Left hindlimb (tissue), 1 donor: ENCODE results near the gene ATXN7L2.

Source experiments
- DNase-seq: peaks from one replicate; pipeline ENCODE4 v3.0.0-alpha.2; 2018

Gene ATXN7L2

DNA sequence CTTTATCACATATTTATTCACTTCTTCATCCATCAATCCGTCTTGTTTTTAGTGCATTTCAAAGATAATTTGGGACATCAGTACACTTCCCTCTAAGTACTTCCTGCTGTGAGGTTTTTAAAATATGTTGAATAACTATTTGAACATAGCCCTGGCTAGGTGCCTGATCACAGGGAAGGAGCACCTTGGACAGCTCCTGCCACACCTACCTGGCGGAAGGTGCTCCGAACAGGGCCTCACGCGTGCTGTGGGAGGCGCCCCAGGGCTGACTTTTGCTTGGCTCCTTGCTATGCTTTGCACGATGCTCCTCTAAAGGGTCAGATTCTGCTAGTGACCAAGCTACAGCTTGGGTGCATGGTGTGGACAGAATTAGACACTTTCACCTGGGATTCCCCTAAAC is 4.9 kb upstream of the ATXN7L2 start:
- DNase-seq, result no peak

DNA sequence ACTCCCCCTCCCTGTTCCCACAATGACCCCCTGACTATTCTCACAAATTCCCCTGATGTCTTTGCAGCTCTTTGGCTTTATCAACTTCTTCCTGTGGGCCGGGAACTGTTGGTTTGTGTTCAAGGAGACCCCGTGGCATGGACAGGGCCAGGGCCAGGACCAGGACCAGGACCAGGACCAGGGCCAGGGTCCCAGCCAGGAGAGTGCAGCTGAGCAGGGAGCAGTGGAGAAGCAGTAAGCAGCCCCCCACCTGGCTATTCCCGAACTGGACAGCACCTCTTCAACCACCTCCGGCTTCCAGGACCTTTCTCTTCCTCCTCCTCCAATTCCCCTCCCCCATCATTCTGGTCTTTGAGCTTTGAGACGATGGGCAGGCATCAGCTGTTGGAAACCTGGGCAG is 4.4 kb upstream of the ATXN7L2 start:
- DNase-seq, result no peak

DNA sequence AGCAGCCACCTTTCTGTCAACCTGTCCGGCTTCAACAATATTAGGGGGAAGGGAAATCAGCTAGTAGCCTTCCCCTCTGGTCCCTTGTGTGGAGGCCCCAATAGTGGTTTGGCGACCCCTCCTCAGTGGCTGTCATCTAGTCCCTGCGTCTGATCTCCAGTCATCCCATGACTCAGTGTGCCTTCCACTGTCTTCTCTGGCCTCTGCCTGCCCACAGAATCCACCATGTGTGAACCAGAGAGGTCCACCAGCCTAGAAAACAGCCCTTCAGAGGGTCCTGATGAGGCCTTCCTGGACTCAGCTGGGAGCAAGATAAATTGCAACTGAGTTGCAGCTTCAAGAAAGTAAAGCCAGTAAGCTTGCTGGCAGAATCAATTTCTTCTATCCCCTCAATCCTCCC is 3.8 kb upstream of the ATXN7L2 start:
- no peak for DNase-seq

DNA sequence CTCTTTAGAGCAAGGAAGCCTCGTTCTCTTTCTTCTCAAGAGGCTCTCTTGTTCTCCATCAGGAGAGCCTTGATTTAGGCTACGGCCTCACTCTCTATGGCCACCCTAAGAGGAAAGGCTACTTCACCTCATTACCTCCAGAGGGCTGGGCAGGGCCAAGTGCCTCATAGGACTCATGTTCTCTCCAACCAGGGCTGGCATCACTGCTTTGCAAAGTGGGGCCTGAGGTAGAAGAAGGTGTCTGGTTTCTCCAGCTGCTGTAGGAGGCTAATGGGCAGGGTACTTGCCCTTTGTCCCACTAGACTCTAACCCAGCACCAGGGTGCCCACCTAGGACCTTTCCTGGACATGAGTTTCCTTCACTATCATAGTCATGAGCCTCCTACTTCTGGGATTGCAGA is 2.1 kb upstream of the ATXN7L2 start:
- no peak for DNase-seq

DNA sequence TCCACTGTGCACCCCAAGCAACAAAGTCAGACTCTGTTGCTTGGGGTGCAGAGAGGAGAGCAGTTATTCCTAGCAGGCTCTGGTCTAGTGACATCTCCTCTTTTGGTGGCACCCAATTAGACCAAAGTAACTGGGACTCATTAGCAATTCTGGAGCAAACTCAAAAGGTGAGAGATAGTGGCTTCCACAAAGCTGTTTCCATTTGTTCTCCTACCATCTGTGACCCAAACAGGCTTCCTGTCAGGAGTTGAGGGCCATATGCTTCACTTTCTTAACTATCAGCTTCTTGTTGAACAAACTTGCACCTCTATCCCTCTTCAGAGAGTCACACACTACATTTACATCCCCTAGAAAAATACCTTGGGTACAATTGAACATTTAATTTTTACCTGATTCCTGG is 1.5 kb upstream of the ATXN7L2 start:
- DNase-seq, result no peak

DNA sequence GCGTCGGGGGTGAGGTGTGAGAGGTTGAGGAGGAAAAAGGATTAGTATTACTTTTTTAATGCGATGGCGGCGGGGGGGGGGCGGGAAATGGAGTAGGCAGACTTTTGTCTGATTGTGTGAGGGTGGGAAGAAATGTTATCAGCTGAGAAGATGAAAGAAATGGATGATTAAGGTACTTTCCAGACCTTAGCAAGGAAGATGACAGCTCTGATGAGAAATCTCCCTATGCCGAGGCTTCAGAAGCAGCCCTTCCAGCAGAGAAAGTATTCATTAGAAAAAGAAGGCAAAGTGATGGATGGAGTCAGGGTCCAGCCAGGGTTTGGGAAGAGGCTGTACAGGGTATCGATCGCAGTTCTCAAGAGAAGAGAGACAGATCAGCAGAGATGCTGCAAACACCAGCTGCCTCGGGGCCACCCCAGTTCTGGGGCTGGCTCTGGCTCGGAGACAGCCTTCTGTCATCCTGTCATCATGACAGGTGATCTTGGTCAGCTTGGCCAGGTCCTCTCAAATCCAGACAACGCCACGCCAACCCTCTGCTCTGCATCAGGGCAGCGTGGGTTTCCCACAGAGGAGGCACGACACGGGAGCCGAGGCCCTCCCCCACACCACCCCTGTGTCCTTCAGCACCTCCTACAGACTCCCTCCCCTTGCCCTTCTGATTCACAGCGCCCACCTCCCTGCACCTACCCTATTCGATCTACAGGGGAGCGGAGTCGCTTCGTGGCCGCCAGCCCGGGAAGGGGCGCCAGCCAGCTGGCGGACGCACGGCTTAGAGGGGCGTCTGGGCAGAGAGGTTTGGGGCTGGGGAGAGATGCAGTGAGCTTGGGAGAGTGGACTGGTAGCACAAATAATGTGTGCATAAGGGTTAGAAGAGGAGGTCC is 674 bp upstream of the ATXN7L2 start:
- no peak for DNase-seq

DNA sequence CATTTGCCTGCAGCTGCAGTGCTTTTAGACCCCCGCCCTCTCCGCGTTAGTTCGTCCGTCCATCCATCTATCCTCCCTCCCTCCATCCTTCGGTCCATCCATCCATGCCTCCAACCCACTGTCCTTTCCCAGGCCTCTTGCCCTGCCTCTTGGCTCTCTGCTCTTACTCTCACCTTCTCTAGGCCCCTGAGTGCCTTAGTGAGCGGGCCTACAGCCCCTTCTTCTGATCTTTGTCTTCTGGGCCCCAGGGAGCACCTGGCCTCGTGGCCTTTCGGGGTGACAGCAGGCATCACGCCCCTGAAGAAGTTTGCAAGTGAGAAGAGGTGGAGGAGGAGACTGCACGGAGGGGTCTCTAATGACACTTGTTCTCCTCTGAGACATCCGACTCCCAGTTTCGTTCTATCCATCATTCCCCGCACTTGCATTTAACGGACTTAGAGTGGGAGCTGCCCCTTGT is 842 bp downstream of the ATXN7L2 start:
- DNase-seq, result no peak

DNA sequence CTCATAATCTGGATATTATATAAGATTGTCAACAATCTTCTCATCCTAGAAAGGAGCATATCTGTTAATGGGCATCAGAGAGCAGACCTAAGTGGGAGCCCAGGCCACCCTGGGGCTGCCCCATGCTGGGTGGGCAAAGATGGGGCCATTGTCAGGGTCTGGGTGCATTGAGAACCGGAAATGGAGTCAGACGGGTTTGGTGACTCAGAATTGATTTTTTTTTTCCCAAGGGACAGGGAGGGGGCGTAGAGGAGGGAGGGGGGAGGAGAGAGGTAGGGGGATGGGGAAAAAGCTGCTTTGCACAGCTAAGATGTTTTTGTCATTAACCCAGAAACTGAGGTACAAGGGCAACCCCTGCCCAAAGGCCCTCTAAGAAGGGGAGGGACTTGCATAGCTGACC is 1.3 kb downstream of the ATXN7L2 start:
- DNase-seq, result peak; percentile 11

DNA sequence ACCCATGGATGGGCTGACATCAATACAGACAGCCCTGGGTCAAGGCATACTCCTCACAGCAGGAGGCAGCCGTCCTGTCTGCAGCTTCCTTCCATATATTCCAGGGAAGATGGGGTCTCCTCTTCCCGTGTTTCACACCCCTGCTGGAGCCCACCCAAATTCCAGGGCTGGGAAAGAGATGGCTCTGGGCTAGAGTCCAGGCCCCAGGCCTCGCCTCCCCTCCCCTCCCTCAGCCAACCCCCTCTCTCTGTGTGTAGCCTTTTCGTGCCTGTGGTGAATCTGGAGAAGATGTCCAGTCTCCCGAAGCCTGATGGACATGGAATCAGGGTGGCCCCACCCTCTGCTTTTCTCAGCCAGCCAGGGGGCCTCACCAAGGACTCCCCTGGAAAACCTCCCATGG is 3.6 kb downstream of the ATXN7L2 start:
- DNase-seq, result peak; percentile 45

DNA sequence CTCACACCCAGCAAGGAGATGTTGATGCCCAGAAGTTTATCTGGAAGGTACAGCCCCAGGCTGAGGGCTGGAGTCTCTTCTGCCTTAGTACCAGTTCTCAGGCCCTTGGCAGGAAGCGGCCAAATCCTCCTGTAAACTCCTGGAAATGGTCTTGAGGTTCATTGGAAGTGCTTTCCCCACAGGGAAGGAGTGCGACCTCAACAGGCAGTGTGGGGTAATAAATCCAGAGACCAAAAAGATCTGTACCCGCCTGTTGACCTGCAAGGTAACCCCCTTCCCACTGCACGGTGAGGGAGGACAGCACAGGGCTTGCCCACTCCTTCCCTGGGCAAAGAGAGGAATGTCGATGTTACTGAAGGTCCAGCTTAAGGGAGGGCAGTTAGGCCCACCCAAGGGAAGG is 4.5 kb downstream of the ATXN7L2 start:
- DNase-seq, result peak; percentile 8

DNA sequence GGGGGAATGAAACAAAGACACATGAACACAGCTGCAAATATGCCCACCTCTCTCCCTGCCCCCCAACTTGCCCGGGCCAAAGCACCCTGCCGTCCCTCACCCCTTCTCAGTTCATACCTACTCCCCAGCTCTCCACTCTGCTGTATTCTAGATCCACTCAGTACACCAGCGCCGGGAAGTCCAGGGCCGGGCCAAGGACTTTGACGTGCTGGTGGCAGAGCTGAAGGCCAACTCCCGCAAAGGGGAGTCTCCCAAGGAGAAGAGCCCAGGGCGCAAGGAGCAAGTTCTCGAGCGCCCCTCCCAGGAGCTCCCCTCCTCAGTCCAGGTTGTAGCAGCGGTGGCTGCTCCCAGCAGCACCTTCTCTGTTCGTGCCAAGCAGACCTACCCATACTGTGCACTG is 5.0 kb downstream of the ATXN7L2 start:
- DNase-seq, result no peak

DNA sequence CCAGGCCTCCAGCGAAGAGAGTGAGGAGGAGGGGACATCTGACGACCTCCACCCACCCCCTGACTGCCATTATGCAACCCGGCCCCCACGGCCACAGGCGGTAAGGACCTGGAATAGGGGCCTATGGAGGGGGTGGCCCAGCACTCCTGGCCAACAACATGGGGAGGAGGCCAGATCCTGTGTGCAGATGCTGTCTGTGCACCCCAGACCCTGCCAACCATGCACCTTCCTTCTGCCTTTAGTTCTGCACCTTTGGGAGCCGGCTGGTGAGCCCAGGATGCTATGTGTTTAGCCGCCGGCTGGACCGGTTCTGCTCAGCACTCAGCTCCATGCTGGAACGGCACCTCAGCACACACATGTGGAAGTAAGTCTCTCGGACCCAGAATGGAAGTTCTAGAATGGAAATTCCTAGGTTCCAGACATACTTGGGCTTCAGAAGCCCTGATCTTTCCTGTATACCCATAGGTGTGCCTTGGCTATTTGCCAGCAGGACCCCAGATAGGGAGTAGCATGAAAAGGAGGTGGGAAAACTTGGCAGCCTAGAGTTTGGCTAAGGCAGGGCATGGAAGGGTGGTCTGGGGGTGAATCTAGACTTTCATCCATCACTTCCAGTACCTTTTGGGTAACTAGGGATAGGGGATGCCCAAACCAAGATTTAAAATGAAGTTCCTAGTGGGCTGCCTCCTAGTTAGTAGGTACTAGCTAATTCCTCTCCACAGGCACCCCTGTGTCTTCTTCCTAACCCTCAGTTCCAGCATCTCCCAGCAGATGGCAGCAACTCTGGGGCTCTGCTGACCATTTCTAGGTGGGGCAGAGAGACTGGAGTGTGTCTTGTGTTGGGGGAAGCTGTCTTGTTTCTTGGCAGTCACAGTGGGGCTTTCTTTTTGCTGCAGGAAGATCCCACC is 6.6 kb downstream of the ATXN7L2 start:
- DNase-seq, result peak; percentile 65

DNA sequence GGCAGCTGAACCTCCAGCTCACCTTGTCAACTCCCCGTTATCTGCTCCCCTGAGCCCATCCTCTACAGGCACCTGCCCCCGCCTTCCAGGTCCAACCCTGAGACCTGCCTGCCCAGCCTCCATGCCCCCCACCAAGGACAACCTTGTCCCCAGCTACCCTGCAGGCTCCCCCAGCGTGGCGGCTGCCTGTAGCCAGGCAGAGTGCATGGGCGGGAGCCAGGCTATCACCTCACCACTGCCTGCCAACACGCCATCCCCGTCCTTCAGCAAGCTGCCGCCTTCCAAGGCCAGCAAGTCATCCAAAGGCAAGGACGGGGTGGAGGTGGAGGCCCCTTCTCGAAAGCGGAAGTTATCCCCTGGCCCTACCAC is 7.2 kb downstream of the ATXN7L2 start:
- no peak for DNase-seq

DNA sequence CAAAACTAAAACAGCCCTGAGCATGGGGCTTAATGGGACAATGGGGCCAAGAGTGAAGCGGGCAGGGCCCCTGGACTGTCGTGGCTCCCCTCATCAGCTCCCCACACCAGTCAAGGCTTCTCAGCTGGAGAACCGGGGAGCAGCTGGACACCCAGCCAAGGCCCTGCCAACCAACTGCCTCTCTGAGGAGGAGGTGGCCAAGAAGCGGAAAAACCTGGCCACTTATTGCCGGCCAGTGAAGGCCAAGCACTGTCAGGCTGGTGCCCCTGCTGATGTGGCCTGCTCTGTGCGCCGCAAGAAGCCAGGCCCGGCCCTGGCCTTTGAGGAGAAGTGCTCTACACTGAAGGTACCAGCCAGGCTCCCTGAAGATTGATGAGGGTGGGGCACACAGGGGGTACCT is 7.7 kb downstream of the ATXN7L2 start:
- no peak for DNase-seq

DNA sequence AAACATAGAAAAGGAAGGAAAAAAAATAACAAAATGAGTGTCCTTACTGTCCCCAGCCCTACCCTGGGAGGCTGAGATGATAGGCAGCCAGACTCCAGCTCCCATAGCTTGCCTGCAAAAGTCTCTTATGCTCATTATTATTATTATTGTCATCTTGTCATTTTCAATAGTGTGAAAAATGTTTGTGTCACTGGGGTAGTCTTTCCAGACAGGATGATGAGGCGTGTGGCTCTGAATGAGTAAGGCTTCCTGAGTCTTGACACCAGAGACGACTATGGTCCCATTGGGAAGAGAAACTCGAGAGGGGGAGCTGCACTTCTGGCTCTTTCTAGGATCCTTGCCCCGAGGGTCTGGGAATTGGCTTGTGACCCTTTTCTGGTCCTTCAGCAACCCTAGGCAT is 9.1 kb downstream of the ATXN7L2 start:
- DNase-seq, result no peak

DNA sequence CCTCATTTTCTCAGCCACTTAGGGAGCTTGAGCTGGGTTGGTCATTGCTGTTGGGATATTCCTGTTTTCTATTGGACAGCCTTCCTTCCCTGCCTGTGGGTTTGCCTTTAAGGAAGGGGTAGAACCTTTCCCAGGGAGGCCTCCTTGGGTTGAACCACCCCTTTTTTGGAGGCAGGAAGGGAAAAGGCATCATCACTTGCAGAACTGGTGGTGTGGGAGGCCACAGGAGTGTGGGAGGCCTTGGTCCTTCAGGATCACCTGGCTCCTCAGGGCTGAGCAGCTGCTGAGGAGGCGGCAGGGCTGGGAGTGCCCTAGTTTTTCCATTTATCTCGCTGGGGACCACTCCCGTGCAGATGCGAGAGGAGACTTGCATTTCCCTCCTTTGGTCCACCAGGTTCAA is 9.5 kb downstream of the ATXN7L2 start:
- DNase-seq, result no peak

DNA sequence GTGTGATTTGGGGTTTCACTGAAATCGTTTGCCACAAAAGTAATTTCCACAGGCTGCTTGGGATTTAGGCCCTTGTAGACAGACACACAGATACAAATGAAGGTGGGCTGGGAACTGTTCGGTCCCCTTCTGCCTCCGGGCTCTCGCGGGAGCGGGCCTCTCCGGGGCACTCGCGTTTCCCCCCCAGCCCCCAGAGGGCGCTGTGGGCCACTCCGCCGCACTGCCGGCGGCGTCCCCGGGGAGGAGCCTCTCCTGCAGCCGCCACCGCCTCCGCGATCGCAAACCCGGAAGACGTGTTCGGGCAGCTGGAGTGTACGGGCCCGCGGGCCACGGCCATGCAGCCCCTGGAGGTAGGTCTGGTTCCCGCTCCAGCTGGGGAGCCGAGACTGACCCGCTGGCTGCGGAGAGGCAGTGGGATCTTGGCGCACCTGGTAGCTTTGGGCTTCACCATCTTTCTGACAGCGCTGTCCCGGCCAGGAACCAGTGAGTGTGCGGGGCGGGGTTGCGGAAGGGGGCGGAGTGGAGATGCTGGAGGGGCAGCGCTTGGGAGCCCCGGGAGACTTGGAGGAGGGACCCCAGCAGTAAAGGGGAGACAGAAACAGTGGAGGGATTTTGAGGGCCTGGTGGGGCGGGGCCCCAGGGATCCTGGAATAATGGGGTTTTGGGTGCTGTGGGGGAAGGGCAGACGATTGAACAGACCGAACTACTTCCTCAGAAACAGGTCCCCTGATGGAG is 10.3 kb downstream of the ATXN7L2 start, which contains the start of gene CYB561D1:
CYB561D1 (plus strand) TSS at position 290 of the 735 bp plus-strand sequence; CDS start at position 336, 46 bp downstream.
- peak; percentile 93 for DNase-seq

DNA sequence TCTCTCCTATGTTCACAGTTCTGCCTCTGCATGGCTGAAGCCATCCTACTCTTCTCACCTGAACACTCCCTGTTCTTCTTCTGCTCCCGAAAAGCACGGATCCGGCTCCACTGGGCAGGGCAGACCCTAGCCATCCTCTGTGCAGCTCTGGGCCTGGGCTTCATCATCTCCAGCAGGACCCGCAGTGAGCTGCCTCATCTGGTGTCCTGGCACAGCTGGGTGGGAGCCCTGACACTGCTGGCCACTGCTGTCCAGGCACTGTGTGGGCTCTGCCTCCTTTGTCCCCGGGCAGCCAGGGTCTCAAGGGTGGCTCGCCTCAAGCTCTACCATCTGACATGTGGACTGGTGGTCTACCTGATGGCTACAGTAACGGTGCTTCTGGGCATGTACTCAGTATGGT is 12.0 kb downstream of the ATXN7L2 start:
- DNase-seq, result no peak

DNA sequence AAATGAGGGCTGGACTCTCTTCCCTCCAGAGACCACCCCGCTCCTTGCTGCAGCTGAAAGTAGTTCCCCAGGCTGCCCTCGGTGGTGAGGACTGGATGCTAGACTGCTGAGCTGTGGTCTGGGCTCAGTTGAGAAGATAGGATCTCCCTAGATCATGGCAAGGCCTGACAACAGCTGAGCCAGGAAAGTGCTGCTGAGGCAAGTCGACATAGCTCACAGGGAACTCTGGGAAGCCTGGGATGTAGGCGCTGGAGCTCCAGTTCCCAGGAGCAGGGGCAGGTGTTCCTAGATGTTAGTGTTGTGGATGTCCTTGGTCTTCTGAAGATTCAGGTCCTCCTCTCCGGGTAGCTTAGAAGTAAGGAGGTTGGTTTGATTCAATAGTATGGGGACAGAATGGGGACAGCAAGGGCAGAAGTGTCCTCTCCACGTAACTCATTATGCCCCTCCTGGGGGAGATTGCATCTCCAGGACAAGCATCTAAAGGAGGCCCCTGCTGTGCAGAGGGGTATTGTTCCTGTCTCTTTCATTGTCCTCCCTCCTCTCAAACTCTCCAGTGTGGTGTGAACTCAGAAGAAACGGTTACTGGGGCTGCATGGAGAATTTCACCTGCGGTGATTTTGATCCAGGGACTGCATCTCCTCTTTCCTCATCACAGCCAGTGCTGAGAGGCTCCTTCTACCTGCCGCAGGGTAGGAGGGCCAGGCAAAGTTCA is 13.9 kb downstream of the ATXN7L2 start:
- DNase-seq, result no peak

DNA sequence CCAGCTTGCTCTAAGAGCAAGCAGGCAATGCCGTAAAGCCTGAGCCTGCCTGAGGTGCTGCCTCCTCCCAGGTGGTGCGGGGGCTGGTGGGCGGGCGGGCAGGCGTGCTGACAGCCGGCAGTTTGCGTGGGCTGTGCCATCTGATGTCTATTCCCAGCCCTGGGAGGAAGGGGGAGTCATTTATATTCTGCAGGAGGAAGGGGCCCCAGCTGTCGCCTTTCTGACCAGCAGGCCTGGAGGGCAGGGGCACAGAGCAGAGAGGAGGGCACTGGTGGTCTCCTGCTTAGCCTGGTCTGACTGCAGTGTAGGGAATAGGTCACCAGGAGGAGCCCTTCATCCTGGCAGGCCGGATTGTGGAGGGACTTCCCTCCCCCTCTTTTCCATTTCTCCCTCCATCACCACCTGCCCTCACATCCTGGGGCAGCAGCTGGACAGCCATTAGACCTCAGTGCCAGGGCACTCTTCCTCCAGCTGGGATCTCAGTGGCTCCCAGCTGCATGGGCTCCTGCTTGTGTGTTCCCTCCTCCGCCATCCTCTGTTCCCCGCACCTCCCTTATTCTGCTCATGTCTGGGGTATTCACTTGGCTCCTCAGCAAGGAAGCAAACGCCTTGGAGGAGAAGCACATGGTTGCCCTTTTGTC is 14.6 kb downstream of the ATXN7L2 start:
- peak; percentile 71 for DNase-seq

DNA sequence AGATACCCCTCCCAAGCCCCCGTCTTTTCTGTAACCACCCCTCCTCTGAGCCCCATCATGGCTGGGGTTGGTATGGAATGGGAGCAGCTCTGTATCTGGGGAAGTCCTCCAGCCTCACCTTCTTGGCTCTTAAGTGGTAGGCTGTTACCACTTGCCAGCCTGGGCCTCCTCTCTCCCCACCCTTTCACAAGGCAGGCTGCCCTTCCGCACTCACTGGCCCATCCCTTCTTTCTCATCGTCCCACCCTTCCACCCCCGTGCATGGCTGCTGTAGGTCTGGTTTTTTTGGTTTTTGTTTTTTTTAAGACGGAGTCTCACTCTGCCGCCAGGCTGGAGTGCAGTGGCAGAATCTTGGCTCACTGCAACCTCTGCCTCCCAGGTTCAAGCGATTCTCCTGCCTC is 15.4 kb downstream of the ATXN7L2 start:
- DNase-seq, result no peak
